ENCODE measurements around the gene MYBBP1A. TPM values are rescaled to one million over a fixed set of nuclear protein-coding genes. Genes with fewer than 3 reads are reported as not detected.

Gene MYBBP1A
- total and polyA plus RNA-seq, 2 of the 4 experiments (the other 2 are of a cell fraction), result 22.6 to 45.9 TPM

DNA sequence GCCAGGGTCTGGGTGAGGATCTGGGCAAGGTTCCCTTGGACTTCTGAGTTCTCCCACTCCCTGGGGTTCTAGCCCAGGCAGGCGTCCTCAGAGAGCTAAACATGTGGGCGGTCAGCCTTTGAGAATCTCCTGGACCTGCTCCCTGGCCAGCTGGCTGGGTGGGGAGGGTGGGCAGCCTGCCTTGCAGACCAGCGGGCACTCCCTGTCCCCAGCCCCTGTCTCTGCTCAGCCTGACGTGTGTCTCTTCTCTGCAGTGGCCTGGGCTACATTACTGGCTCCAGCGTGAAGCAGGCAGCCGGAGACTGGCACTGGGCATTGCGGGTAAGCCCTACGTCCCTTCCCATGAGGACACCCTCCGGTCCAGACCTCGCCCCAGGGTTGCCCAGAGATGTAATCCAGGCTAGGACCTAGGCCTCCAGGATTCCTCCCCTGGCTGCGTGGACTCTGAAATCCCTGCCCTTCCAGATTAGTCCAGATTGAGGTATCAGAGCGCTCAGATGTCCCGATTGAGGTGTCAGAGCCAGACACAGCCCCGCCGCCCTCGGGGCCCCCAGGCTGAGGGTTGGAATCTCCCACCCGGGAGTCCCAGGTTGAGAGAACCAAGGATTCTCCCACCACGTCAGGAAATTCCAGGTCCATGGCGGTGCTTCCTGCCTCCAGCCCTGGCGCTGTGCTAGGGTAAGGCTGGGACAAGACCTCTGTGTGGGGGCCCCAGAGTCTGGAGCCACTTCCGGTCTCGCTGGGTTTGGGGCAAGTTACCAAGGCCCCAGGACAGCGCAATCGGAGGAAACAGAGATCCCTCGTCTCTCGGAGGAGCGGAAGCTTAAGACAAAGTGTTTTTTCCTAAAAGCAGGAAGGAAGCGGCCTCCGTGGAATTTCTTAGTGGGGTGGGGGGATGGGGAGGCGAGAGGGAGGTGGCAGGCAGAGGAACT lies 24.1 kb downstream of the MYBBP1A start (continued):
- no peak for TF ChIP-seq NFE2L2 (IDR thresholded peaks at IDR 0.05; ENCODE audit: low read depth, low read length)

DNA sequence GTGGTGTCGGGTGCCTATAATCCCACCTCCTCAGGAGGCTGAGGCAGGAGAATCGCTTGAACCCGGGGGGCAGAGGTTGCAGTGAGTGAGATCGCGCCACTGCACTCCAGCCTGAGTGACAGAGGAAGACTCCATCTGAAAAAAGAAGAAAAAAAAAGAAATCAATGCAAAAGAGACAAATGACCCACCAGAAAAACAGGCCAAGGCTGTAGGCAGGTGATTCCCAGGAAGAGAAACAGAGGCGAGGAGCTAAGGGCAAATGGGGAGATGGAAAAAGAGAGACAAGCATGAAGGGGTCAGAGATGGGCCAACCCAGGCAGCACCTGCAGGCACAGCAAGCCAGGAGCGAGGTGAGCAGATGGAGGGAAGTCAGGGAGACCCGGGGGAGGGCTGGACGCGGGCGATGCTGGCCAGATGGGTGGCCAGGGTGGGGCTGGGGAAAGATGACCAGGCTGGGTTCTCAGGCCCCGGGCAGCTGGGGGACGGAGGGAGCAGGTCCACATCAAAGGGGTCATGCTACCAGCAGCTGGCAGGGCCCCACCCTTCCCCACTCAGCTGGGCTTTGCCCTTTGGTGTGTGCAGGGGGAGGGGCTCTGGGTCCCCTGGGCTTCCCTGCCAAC lies 25.5 kb downstream of the MYBBP1A start:
- Histone ChIP-seq H3K79me1 (ENCODE audit: low read depth in 1 of 2, low read length in 2 of 2) (no peaks in the 10 kb centered on the region), H3K4me1 (ENCODE audit: control insufficient read depth, insufficient read depth, low read length) (no peaks in the 10 kb centered on the region), H3K18ac (ENCODE audit: low read depth, low read length) (no peak overlapping the region), H4K91ac (ENCODE audit: insufficient read depth, low read depth, low read length) (no peak overlapping the region), H3K9me1 (ENCODE audit: insufficient read depth, low read length) (no peaks in the 10 kb centered on the region), H3K56ac (ENCODE audit: extremely low read depth, insufficient read depth, low read length) (no peak overlapping the region), H3K36me3 (ENCODE audit: control insufficient read depth, insufficient read depth, low read length) (no peaks in the 10 kb centered on the region), H2BK120ac (ENCODE audit: low read depth, low read length) (no peak overlapping the region), H3K4me3 (ENCODE audit: insufficient read depth, low read depth, low read length) (no peak overlapping the region), H2BK5ac (ENCODE audit: low read depth, low read length, poor library complexity, severe bottlenecking) (no peak overlapping the region), H3K27me3 (ENCODE audit: control insufficient read depth, insufficient read depth, low read length) (peaks cover 29% of the 10 kb centered on the region), H3K14ac (replicated peaks; ENCODE audit: low read depth, low read length) (no peak overlapping the region), H3K4me2 (ENCODE audit: low read depth, low read length) (no peak overlapping the region), H3K23ac (ENCODE audit: low read depth, low read length) (no peak overlapping the region), H2BK15ac (ENCODE audit: low read depth, low read length) (no peak overlapping the region), H2AK9ac (replicated peaks; ENCODE audit: low read depth, low read length, poor library complexity) (no peak overlapping the region), H2BK20ac (ENCODE audit: low read depth, low read length) (no peak overlapping the region), H3K4ac (ENCODE audit: low read depth, low read length) (no peak overlapping the region), H4K20me1 (ENCODE audit: insufficient read depth, low read length) (no peaks in the 10 kb centered on the region), H3K9me3 (ENCODE audit: control insufficient read depth, insufficient read depth, low read length) (no peaks in the 10 kb centered on the region), H2AK5ac (ENCODE audit: low read depth, low read length) (no peak overlapping the region), H4K8ac (ENCODE audit: low read depth in 2 of 2, low read length in 2 of 2) (no peak overlapping the region), H4K5ac (ENCODE audit: low read depth, low read length) (no peak overlapping the region), H3K9ac (ENCODE audit: low read depth, low read length) (no peak overlapping the region), H2AFZ (replicated peaks; ENCODE audit: low read length, poor library complexity) (no peak overlapping the region), H3K27ac (ENCODE audit: insufficient read depth, low read length) (no peak overlapping the region)
- BruUV-seq (replicated peaks), result no TSS peak
- dilution Hi-C loops (cut with HindIII; ENCODE audit: low sequenced_read_pairs, unreplicated experiment), result no loop called here
- no peak for ATAC-seq (ENCODE audit: low read depth)
- ChIA-PET POLR2A (ENCODE audit: unreplicated experiment) (no interaction called here), CTCF (interaction anchor here (0.7 kb wide), 1 partner anchor 96 kb away, joined by 4 read pairs; no protein-coding TSS in a partner anchor)
- intact Hi-C loops (cut with micrococcal nuclease), result no loop called here
- WGBS, 2 experiments (ENCODE audit: extremely low coverage in 2 of 2, insufficient read length in 1 of 2), result 100% methylated on average over 1 of the region's 13 CpGs; no CpG with 5 or more reads in 1 of the 2 experiments
- DNase-seq, result no peak
- in situ Hi-C loops (cut with MboI; ENCODE audit: low sequenced_read_pairs), result no loop called here
- TF ChIP-seq MXI1 (IDR thresholded peaks at IDR 0.05; ENCODE audit: borderline replicate concordance, low read depth, low read length) (no peak), CEBPB (IDR thresholded peaks at IDR 0.05; ENCODE audit: low read depth, low read length) (no peak), RCOR1 (IDR thresholded peaks at IDR 0.05; ENCODE audit: insufficient replicate concordance, low read length) (no peak), RAD21 (IDR thresholded peaks at IDR 0.05; ENCODE audit: low read length) (no peak), SMC3 (IDR thresholded peaks at IDR 0.05; ENCODE audit: low read depth, low read length) (no peak), MAFK (IDR thresholded peaks at IDR 0.05; ENCODE audit: low read depth, low read length) (no peak), RFX5 (IDR thresholded peaks at IDR 0.05; ENCODE audit: low read depth, low read length) (no peak), BHLHE40 (IDR thresholded peaks at IDR 0.05; ENCODE audit: low read depth, low read length) (no peak), POLR2A (IDR thresholded peaks at IDR 0.05; ENCODE audit: low read depth, low read length) (no peak), FOS (IDR thresholded peaks at IDR 0.05; ENCODE audit: low read depth, low read length) (no peak), NFE2L2 (IDR thresholded peaks at IDR 0.05; ENCODE audit: low read depth, low read length) (no peak), MAZ (IDR thresholded peaks at IDR 0.05; ENCODE audit: borderline replicate concordance, low read depth, low read length) (no peak)
- TF ChIP-seq, protein P1, sequence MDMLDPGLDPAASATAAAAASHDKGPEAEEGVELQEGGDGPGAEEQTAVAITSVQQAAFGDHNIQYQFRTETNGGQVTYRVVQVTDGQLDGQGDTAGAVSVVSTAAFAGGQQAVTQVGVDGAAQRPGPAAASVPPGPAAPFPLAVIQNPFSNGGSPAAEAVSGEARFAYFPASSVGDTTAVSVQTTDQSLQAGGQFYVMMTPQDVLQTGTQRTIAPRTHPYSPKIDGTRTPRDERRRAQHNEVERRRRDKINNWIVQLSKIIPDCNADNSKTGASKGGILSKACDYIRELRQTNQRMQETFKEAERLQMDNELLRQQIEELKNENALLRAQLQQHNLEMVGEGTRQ (IDR thresholded peaks at IDR 0.05; ENCODE audit: low read depth, low read length), result no peak
- TF ChIP-seq, protein P2, sequence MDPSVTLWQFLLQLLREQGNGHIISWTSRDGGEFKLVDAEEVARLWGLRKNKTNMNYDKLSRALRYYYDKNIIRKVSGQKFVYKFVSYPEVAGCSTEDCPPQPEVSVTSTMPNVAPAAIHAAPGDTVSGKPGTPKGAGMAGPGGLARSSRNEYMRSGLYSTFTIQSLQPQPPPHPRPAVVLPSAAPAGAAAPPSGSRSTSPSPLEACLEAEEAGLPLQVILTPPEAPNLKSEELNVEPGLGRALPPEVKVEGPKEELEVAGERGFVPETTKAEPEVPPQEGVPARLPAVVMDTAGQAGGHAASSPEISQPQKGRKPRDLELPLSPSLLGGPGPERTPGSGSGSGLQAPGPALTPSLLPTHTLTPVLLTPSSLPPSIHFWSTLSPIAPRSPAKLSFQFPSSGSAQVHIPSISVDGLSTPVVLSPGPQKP (IDR thresholded peaks at IDR 0.05; ENCODE audit: borderline replicate concordance, low read depth, low read length), result no peak
